Erythroblast (primary cell): ENCODE results near the gene MTCL1.

Experiments
- DNase-seq, 2 experiments: peaks; one replicate each; lab custom pipeline; 2025; lab: John Stamatoyannopoulos, UW
- GATA1 ChIP-seq: IDR thresholded peaks from 2 replicates; pipeline ENCODE4 v1.6.1; 2011; ENCODE audit warnings: low read depth, mild to moderate bottlenecking, control low read depth, low read length, moderate library complexity
- POLR2A ChIP-seq: IDR thresholded peaks from 2 replicates; pipeline ENCODE4 v1.6.1; 2011; ENCODE audit warnings: mild to moderate bottlenecking, low read length

The MTCL1 gene

GRCh38 chr18:8841781-8842485, 136.6 kb downstream of the MTCL1 start:
- DNase-seq, result no peak
- TF ChIP-seq GATA1, result no peak
- TF ChIP-seq POLR2A, result no peak

- TF ChIP-seq GATA1, result no peak
- no peak for TF ChIP-seq POLR2A
- DNase-seq, result no peak
These were observed 137.2 kb downstream of the MTCL1 start for GRCh38 chr18:8842506-8842905.

GRCh38 chr18:8843005-8843404, 137.6 kb downstream of the MTCL1 start:
- TF ChIP-seq POLR2A (no peak), GATA1 (no peak)
- no peak for DNase-seq

GRCh38 chr18:8844721-8845148, 139.4 kb downstream of the MTCL1 start:
- DNase-seq, result no peak
- TF ChIP-seq GATA1 (no peak), POLR2A (no peak)

GRCh38 chr18:8845506-8845905, 140.2 kb downstream of the MTCL1 start:
- no peak for DNase-seq
- TF ChIP-seq POLR2A, result no peak
- no peak for TF ChIP-seq GATA1

GRCh38 chr18:8847066-8847755, 141.9 kb downstream of the MTCL1 start:
- no peak for DNase-seq
- TF ChIP-seq GATA1 (no peak), POLR2A (no peak)

GRCh38 chr18:8847900-8848299, 142.5 kb downstream of the MTCL1 start:
- DNase-seq, result no peak

GRCh38 chr18:8848541-8848940, 143.2 kb downstream of the MTCL1 start:
- TF ChIP-seq GATA1 (no peak), POLR2A (no peak)
- no peak for DNase-seq

More at GRCh38 chr18:8847900-8848299, 142.5 kb downstream of the MTCL1 start:
- TF ChIP-seq GATA1 (no peak), POLR2A (no peak)

- no peak for TF ChIP-seq POLR2A
- no peak for TF ChIP-seq GATA1
- DNase-seq, result no peak
These were observed 144.3 kb downstream of the MTCL1 start for GRCh38 chr18:8849696-8850095.

- DNase-seq, result no peak
- no peak for TF ChIP-seq GATA1
- no peak for TF ChIP-seq POLR2A
These were observed 146.3 kb downstream of the MTCL1 start for GRCh38 chr18:8851659-8852058.

- DNase-seq, result no peak
- TF ChIP-seq GATA1, result no peak
- TF ChIP-seq POLR2A, result no peak
These were observed 149.2 kb downstream of the MTCL1 start for GRCh38 chr18:8854550-8854949.

- TF ChIP-seq POLR2A (no peak), GATA1 (no peak)
- DNase-seq, result no peak
These were observed 149.6 kb downstream of the MTCL1 start for GRCh38 chr18:8854962-8855361.

GRCh38 chr18:8856212-8856611, 150.9 kb downstream of the MTCL1 start:
- no peak for TF ChIP-seq GATA1
- no peak for TF ChIP-seq POLR2A
- DNase-seq, result no peak

- TF ChIP-seq GATA1, result no peak
- TF ChIP-seq POLR2A, result no peak
- DNase-seq, result no peak
These were observed 151.5 kb downstream of the MTCL1 start for GRCh38 chr18:8856769-8857393.

- DNase-seq, result no peak
- TF ChIP-seq POLR2A (no peak), GATA1 (no peak)
These were observed 152.4 kb downstream of the MTCL1 start for GRCh38 chr18:8857806-8858205.
